Measurements from ENCODE around the gene RASGEF1C.
"Not testable (repeated sequence)": the region's sequence is repeated elsewhere in the genome, so short reads cannot be mapped to it uniquely, and the experiment has no call there.

Gene RASGEF1C

DNA sequence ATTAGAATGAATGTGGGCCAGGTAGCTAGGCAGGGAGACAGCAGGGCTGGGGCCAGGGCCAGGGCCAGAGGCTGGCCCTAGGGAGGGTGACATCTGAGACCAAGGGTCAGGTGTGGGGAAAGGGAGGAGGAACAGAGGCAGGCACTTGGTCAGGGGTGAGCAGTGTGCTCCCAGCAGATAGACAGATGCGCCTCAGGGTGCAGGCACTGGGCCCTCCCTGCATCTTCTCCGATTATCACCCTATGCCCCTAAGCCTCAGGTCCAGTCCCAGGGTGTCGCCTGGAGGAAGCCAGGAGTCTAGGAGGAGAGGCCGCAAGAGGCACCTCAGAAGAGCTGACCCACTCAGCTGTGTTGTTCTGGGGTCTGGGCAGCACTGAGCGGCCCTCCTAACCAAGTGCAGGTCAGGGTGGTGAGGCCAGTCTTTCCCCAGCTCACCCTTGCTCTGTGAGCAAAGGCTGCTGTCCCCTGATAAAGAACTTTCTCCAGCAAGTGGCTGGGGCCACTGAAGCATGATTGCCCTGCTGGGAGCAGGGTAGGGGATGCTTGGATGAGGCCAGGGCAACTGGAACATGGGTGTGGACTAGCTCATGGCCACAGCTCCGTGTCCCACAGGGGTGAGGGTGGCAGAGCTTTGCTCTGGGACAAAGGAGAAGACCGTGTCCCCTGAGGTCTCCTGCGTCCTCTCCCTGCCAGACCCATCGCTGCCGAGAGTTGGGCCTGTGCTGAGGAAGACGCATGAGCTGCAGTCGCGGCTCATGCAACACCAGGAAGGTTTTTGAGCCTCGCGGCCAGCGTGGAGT, 2.1 kb upstream of the RASGEF1C start:
- no peak for DNase-seq (ENCODE audit: low spot score)

DNA sequence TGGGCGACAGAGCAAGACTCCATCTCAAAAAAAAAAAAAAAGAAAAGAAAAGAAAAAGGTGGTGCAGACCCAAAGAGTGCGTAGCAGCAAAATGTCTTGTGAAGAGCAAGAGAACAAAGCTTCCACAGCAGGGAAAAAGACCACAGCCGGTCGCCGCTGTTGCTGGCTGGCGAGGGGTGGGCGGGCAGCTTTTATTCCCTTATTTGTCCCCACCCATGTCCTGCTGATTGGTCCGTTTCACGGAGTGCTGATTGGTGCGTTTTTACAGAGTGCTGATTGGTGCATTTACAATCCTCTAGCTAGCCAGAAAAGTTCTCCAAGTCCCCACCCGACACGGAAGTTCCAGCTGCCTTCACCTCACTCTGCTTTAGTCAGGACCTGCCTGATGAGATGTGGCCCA, 1.1 kb upstream of the RASGEF1C start:
- DNase-seq (ENCODE audit: low spot score), result not testable (repeated sequence)

DNA sequence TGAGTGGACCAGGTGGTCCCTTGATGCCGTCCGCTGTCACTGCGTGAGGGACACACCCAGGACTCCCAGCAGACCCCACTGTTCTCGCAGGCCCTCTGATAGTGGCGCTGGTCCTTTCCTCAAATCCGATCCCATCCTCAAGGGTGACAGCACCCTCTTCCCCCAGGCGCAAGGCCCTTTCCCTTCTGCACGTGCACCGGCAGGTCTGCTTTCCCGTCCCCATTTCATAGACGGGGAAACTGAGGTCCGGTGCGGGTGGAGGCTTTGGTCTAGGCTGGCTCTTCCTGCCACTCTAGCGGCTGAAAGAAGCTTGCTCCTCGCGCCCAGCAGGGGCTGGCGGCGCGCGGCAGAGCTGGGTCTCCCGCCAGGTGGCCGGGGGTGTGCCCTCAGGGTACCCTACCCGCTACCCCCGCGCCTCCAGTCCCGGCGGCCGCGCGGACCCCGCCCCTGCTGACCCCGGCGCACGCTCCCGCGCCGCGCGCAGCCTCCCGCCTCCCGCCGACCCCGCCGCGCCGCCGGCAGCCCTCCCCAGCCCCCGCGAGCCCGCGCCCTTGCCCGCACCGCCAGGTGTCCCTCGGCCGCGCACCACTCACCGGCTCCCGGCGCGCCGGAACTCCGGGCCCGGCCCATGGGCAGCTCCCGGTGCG, 453 bp downstream of the RASGEF1C start:
- DNase-seq (ENCODE audit: low spot score), result no peak

DNA sequence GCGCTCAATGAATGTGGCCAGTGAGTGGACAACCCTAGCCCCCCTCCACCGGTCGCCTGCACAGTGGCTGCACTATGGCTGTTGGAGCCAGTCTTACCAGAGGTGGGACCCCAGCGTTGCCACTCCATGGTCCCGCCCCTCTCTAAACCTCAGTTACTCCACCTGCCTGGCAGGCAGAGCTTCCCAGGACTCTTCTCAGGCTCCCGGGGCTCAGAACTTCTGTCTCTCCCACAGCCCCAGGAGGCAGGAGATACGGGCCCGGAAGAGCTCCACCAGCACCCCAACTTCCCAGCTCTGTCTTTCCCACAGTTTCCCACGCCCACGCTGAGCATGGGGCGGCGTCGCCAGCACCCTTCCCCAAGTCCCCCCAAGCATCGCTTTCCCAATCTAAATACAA, 975 bp downstream of the RASGEF1C start:
- DNase-seq (ENCODE audit: low spot score), result no peak

DNA sequence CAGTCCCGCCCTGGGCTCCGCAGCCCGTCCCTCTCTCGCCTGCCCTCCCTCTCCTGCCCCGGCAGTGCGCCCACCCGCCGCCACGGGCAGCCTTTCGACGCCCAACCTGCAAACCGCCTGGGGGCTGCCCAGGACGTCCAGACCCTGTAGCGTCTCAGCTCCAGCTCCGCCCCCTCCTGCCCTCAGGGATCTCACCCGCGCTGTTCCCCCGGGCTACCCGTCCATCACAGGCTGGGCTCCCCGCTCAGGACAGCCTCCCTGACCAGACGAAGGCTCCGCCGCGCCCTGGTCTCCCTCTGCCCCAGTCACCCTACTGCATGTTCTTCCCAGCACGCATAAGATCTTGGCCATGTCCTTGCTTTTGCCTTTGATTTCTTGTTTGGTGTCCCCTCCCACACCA, 1.4 kb downstream of the RASGEF1C start:
- DNase-seq (ENCODE audit: low spot score), result no peak

DNA sequence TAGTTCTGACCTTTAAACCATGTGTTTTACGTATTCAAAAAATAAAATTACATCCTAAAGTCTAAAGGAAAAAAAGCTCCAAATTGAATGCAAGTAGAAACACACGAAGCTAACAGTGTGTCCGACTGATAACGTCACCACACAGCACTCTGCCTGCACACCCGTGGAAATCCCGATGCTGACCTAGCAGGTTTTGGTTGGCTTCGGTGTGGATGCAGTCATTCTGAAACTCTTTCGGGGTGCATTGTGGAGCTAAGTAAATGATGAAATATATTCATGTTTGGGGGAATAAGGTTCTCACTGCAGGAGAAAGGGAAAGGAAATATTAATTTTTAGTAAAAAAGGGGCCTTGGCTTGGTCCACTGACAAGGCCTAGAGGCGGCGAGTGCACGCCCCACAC, 2.0 kb downstream of the RASGEF1C start:
- no peak for DNase-seq (ENCODE audit: low spot score)

DNA sequence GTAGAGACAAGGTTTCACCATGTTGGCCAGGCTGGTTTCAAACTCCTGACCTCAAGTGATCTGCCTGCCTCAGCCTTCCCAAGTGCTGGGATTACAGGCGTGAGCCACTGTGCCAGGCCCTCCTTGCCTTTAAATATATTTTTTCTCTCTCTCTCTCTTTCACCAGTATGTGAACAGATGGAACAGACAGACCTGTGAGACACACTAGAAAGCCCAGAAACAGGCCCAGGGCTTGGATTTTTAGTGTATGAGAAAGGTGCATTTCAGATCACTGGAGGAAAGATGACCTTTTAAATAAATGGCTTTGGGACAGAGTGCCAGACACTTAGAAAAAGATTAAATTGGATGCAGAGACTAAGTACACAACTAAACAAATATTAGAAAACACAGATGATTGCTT, 3.1 kb downstream of the RASGEF1C start:
- no peak for DNase-seq (ENCODE audit: low spot score)

DNA sequence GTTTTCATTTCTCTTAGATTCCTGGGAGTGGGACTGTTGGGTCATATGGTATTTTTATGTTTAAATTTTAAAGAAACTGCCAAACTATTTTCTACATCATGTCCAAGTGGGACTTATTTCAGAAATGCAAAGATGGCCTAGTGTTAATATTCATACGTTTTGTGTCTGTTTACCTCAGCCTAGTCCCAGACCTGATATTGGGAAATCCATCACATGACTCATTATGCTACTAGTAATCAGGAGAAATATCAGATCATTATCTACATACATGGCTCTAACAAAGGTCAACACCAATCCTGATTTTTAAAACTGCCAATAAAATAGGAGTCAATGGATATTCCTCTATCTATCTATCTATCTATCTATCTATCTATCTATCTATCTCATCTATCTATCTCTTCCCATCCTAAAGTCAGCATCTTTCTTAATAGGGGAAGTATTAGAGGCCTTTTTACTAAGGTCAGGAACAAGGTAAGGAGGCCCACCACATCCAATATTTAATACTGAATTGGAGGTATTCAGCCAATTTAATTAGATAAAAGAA, 4.7 kb downstream of the RASGEF1C start:
- no peak for DNase-seq (ENCODE audit: low spot score)

DNA sequence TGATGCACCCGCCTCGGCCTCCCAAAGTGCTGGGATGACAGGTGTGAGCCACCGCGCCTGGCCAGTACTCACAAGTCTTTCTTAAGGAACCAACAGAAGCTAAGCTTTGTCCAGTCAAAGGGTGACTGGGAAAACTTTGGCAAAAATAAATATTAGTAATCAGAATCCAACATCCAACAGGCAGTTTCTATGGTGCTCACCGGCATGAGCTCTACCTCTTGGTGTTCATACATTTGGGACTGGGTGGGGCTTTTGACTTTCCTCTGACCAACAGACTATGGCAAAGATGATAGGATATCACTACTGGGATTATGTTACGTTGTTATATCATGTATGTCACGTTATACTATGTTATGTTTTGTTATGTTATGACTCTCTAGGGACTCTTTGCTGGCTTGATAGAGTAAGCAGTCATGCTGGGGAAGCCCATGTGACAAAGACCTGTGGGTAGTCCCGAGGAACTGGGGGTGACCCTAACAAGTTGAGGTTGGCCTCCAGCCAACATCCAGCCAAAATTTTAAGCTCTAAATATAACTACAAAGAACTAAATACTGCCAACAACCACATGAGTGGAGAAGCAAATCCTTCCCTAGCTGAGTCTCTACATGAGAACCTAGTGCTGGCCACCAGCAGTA, 6.0 kb downstream of the RASGEF1C start:
- DNase-seq (ENCODE audit: low spot score), result no peak

DNA sequence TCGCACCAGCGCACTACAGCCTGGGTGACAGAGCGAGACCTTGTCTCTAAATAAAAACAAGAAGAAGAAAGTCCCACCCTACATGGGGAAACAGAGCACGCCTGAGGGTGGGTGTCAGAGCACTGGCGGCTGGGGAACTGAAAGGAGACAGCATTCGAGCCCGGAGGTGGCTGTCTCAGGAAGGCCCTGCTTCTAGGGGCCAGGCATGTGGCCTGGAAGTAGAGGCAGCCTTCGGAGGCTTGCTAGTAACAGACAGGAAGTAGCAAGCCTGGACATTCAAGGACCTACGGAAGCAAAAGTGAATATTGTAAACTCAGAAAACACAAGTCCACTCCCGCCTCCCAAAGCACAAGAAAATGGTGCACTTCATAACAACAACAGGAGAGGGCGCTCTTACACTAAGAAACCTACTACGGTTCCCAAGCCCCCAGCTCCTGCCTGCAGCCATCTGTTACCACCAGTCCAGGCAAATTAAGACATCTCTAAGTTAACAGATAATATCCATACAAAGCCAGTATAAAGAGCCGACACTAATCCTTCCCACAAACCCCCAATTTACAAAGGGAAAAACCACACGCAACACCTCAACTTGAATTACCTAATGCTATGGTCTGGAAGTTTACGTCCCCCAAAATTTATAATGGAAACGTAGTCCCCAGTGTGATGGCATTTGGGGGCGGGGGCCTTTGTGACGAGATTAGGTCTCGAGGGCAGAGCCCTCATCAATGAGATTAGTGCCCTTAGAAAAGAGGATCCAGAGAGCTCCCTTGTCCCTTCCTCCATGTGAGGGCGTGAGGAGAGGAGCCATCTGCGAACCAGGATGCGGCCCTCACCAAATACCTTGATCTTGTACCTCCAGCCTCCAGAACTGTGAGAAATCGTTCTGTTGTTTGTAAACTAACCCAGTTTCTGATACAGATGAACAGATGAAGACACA, 7.7 kb downstream of the RASGEF1C start:
- no peak for DNase-seq (ENCODE audit: low spot score)

DNA sequence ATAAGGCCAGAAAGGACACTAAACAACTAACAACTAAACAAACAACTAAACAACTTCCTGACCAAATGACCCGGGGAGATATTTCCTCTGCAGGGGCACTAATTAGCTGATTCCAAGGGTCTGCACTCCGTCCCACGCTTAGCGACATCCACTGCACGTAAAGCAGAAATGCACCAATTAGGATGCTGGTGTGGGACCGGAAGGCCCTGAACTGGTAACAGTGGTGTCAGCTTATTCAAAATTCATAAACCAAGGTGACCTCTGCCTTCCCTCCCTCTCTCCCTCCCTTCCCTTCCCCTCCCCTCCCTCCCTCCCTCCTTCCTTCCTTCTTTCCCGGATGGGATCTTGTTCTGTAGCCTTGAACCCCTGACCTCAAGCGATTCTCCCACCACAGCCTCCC, 9.6 kb downstream of the RASGEF1C start:
- no peak for DNase-seq (ENCODE audit: low spot score)

DNA sequence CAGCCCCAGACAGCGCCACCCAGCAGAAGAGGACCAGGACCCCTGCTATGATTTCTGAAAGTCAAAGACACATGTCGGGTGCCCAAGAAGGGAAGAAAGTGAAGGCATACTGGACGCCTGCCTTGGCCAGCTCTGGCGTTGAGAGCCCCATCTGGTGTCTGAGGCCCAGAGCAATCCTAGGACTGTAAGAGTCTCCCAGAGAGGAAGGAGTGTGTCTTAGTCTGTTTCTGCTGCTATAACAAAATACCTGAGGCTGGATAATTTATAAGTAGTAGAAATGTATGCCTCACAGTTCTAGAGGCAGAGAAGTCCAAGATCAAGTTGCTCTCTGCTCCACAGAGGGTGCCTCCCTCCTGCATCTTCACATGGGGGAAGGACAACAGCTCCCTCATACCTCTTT, 10.8 kb downstream of the RASGEF1C start:
- DNase-seq (ENCODE audit: low spot score), result no peak

DNA sequence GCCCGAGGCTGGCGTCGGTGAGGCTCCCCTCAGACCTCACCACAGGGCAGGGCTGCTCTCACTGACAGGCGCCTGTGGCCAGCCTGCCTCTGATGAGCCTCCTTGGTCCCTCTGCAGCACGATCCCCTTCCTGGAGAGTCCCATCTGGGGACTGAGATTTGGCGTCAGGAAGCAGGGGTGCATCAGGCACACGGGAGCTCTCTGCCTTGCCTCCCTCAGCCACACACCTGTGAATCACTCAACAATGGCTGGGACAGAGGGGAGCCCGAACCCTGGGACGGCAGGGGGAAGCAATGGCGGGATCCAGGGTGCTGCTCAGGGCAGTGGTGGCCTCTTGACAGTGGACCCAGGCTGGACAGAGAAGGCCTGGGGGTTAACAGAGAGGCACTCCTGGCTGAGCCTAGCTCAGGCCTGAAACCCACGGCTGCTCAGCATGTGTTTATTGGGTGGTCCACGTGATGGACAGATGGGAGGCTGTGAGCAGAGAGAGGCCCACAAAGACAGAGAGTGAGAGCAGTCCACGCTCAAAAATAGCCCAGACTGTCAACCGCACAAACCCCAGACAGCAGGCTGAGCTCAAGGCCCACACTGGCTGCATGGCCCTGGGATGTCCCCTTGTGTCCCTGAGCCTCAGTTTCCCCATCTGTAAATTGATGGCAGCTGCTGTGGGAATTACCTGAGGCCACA, 11.9 kb downstream of the RASGEF1C start:
- no peak for DNase-seq (ENCODE audit: low spot score)

DNA sequence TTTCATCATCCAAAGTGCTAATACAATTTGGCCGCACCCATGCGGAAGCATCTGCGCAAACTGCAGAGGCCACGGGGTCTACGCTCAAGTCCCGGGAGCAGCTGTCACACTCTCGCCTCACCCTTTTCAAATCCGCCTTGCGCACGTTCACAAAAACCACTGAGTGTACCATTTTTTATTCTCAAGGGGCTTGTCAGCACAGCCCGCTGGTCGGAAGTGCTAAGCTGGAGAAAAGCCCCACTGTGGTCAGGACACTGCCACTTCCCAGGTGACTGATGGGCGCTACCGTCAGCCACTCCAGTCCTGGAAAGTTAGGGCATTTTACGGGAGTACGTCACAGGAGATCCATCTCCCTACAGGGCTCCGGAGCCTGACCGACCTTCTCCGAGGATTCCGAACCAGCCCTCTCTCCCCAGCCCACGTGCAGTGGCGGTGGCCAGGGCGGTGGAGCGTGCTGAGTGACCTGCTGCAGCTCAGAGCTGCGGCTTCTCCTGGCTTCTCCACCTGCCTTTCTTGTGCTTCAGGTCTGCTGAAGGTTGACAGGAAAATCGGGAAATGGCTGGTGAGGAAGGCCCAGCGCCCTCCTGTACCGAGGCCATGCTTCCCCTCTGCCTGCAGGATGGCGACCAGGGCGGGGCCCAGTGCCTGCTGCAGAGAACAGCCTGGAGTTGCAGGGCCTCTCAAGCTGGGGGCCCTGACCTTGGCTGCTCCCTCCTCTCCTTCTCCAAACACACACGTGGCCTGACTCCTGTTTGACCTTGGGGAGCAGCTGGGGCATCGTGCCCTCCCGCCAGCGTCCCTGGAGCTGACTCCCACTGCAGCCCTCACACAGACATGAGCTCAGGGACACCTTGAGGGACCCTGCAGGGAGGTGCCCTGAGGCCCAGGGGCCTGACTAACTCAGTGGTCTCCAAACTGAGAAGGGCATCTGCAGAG, 14.3 kb downstream of the RASGEF1C start:
- no peak for DNase-seq (ENCODE audit: low spot score)

DNA sequence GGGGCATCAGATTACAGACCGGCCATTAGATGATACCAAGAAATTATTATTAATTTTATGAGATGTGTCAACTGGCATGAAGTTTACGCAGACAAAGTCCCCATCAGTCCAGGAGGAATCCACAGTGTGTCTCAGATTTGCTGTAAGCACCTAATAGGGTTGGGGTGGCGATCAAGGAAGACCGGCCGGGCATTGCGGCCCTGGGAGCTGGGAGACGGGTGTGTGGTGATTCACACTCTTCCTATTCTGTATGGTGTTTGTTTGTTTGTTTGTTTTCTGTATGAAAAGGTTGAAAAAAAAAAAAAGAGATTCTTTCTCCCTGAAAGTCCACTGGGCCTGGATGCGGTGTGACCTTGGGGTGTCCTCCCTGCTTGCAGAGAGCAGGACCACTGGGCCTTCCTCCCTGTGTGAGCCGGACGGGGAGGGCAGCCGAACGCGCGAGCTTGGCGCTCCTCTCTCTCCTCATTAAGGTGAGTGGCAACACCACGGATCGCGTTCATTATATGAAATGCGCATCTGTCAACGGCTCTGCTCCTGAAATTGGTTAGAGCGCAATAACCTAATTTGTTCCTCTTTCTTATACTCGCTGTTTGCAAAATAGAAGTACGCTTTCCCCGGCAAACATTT, 15.1 kb downstream of the RASGEF1C start:
- no peak for DNase-seq (ENCODE audit: low spot score)

DNA sequence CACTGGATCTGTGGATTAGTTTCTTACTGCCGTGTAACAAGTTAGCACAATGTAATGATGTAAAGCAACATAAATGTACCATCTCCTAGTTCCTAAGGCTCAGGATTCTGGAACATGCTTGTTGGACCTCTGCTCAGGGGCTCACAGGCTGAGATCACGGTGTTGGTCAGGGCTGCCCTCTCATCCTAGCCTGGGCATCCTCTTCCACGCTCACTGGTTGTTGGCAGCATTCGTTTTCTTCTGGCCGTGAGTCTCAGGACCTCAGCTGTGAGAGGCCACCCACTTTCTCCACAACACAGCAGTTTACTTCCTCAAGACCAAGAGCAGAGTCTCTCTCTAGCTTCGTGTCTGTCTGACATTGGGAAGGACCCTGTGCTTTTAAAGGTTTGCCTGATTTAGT, 17.3 kb downstream of the RASGEF1C start:
- DNase-seq (ENCODE audit: low spot score), result no peak

DNA sequence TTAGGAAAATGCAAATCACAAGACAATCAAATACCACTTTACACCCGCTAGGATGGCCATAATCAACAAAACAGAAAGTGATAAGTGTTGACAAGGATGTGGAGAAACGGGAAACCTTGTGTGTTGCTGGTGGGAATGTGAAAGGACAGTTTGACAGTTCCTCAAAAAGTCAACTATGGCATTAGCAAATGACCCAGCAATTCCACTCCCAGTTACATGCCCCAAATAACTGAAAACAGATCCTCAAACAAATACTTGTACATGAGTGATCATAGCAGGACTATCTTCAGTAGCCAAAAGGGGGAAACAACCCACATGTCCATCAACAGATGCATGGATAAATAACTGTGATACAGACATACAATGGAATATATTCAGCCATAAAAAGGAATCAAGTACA, 21.2 kb downstream of the RASGEF1C start:
- no peak for DNase-seq (ENCODE audit: low spot score)

DNA sequence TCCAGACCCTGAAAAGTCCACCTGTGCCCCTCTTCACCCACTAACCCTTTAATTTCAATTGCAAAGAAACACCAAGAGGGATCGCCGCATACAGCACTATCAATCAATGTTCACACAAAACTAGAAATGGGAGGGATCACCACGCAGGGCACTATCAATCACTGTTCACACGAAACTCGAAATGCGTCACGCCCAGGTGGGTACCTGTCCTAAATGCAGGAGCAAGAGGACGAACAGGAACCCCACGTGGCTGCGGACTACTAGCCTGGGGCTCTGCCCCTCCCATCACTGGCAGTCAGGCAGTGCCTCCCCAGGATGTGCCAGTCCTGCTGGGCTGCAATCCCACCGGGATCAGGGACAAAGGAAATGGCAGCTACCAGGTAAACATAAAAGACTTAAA, 28.2 kb downstream of the RASGEF1C start:
- no peak for DNase-seq (ENCODE audit: low spot score)

DNA sequence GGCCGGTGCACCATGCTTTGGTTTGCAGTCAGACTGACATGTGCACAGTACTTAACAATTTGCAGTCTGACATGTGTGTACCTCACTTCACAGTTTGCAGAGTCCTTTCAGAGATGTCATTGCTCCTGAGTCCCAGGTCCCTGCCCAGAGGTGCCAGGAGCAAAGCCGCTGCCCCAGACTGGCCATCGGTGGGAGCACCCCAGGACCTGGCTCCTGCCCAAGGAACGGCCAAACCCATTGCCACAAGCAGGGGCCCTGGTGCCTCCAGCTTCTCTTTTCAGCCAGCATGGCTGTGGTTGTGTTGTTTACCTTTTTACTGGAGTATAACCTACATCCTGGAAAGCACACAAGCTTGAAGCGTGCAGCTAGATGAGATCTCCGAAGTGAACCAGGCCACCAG, 28.6 kb downstream of the RASGEF1C start:
- DNase-seq (ENCODE audit: low spot score), result no peak

Measured in CD4-positive, alpha-beta T cell treated with Interleukin-2 at 100 ng/mL for 4 hours (primary cell).